ENCODE measurements around the gene KCTD5.
A peak's percentile ranks its signal among the peaks of the same experiment; 100 is the strongest.

KCTD5 gene

DNA sequence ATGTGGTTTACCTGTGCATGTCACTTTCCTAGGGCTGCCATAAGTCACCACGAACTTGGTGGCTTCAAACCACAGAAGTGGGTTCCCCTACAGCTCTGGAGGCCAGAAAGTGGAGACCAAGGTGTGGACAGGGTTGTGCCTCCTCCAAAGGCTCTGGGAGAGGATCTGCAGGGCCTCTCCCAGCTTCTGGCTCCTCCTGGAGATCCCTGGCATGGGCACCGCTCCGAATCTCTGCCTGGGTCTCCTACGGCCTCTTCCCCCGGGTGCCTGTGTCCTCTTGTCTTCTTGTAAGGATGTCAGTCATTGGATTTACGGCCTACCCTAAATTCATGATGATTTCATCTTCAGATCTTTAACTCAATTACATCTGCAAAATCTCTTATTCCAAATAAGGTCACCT, 67.6 kb downstream of the KCTD5 start:
- Histone ChIP-seq H3K27me3 (replicated peaks) (no peaks in the 10 kb centered on the region), H3K27ac (no peak overlapping the region), H3K4me3 (ENCODE audit: low read depth, low read length) (no peak overlapping the region), H3K36me3 (replicated peaks) (no peaks in the 10 kb centered on the region)
- TF ChIP-seq, protein P1, sequence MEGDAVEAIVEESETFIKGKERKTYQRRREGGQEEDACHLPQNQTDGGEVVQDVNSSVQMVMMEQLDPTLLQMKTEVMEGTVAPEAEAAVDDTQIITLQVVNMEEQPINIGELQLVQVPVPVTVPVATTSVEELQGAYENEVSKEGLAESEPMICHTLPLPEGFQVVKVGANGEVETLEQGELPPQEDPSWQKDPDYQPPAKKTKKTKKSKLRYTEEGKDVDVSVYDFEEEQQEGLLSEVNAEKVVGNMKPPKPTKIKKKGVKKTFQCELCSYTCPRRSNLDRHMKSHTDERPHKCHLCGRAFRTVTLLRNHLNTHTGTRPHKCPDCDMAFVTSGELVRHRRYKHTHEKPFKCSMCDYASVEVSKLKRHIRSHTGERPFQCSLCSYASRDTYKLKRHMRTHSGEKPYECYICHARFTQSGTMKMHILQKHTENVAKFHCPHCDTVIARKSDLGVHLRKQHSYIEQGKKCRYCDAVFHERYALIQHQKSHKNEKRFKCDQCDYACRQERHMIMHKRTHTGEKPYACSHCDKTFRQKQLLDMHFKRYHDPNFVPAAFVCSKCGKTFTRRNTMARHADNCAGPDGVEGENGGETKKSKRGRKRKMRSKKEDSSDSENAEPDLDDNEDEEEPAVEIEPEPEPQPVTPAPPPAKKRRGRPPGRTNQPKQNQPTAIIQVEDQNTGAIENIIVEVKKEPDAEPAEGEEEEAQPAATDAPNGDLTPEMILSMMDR (IDR thresholded peaks at IDR 0.05; ENCODE audit: low read depth, low read length, missing control alignments) = no peak
- DNase-seq = no peak
- in situ Hi-C loops (cut with HindIII; ENCODE audit: low pct_ligation_motif_present, low sequenced_read_pairs) = no loop called here

DNA sequence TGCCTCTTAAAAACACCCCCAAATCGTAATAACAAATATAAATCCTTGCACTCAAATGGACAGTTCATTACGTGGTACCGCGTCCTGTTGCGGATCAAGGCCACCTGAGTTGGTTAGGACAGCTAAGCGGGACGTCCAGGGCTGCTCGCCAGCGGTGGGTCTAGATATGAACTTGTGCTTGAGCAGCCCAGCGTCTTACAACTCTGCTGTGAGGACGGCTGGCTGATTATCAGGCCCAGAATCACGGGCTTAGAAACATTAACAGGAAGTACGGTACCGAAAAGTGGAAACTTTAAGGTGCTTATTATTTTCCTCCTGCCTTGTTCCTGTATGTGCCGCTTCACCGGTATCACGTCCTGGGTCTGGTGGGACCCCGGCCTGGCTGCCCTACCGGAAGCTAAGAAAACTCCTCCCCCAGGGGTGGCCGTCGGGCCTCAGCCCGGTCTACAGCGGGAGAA, 69.3 kb downstream of the KCTD5 start:
- peak overlapping the region; percentile 86 for H3K4me3 ChIP-seq (ENCODE audit: low read depth, low read length)
- H3K27ac ChIP-seq = peak overlapping the region; percentile 99
- in situ Hi-C loops (cut with HindIII; ENCODE audit: low pct_ligation_motif_present, low sequenced_read_pairs) = no loop called here
- no peaks in the 10 kb centered on the region for H3K27me3 ChIP-seq (replicated peaks)
- peaks cover 4% of the 10 kb centered on the region for H3K36me3 ChIP-seq (replicated peaks)
- no peak for DNase-seq
- TF ChIP-seq, protein P1 (IDR thresholded peaks at IDR 0.05; ENCODE audit: low read depth, low read length, missing control alignments) = no peak

DNA sequence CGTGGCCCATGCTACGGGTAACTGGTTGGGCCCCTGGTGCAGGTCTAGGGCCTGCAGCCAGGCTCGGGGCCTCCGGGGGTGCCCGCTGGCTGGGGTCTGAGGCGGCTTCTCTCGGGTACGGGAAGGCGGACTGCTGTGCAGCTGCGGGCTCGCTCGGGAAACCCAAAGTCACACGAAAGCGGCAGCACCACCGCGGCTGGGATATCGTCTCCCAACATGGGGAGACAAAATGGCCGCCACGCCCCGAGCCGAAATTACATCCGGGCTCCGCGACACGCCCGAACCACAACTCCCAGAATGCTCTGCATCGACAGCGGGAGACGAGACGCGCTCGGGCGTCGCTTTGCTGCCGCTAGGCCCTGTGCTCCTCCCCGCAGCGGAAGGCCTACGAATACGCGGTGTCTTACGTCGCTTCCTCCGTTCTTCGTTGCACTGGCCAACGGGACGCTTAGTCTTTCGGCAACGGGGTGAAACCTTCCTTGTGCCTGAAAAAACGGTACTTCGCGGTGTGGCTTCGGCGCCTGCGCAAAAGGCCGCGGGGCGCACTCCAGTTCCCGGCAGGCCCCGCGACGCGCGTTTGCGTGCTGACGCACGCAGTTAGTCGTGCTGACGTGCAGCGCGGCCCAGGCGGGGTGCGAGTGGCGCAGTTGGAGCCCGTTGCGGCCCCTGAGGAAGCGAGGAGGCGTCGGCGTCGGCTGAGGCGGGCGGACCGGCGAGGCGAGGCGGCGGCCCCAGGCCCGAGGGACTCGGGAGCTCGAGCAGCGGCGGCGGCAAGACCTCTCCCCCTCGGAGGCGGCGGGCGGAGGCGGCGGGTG, 69.9 kb downstream of the KCTD5 start, which contains the start of gene SRRM2:
Gene SRRM2, plus strand, starts transcription at position 604 of the 815 bp plus-strand sequence. CDS start 3,727 bp downstream, outside the sequence.
- Histone ChIP-seq H3K4me3 (ENCODE audit: low read depth, low read length) (peak within 1 kb of the TSS; percentile 86), H3K36me3 (replicated peaks) (peaks cover 9% of the 10 kb centered on the region), H3K27me3 (replicated peaks) (no peaks in the 10 kb centered on the region), H3K27ac (peak within 1 kb of the TSS; percentile 99)
- in situ Hi-C loops (cut with HindIII; ENCODE audit: low pct_ligation_motif_present, low sequenced_read_pairs) = no loop called here
- TF ChIP-seq, protein P1 (IDR thresholded peaks at IDR 0.05; ENCODE audit: low read depth, low read length, missing control alignments) = no peak
- peak; percentile 92 for DNase-seq

DNA sequence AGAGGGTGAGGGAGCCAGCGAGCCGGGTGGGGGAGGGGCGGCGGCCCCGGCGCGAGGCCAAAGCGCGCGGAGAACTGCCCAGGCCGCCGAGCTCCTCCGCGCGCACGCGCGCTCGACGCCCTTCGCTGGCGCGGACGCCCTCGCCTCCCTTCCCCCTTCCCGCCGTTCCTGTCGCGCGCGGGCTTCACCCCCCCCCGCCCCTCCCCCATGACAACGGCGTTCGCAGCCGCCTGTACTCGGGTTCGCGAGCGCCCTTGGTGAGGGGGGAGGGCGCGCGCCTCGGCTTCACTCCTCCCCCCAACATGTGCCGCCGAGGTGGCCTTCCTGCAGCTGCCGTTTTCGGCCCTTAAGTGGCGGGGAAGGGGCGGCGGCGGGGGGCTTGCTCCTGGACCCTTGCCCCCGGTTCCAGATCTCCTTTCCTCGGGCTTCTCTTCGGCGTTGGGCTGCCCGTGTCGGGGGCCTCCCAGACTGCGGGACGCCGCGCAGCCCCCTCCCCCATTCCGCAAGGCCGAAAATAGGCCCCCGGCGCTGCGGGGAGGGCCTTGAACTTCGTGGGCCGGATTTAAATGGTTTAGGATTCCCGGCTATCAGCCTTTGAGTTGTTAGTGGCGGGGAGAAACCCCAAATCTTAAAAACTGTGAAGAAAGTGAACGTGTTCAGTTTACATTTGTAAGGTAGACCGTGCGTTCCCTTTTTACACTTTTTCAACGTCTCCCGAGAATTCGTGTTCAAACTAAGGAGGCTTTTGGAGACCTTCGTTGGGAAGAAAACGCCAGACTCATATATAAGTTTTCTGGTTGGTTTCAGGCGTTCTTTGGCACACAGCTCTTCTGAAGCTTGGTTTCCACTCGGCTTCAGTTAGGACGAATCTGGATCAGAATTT, 70.8 kb downstream of the KCTD5 start:
- in situ Hi-C loops (cut with HindIII; ENCODE audit: low pct_ligation_motif_present, low sequenced_read_pairs) = no loop called here
- H3K27ac ChIP-seq = peak overlapping the region; percentile 99
- TF ChIP-seq, protein P1 (IDR thresholded peaks at IDR 0.05; ENCODE audit: low read depth, low read length, missing control alignments) = no peak
- peak; percentile 41 for DNase-seq
- H3K36me3 ChIP-seq (replicated peaks) = peaks cover 18% of the 10 kb centered on the region
- peak overlapping the region; percentile 86 for H3K4me3 ChIP-seq (ENCODE audit: low read depth, low read length)
- no peaks in the 10 kb centered on the region for H3K27me3 ChIP-seq (replicated peaks)

DNA sequence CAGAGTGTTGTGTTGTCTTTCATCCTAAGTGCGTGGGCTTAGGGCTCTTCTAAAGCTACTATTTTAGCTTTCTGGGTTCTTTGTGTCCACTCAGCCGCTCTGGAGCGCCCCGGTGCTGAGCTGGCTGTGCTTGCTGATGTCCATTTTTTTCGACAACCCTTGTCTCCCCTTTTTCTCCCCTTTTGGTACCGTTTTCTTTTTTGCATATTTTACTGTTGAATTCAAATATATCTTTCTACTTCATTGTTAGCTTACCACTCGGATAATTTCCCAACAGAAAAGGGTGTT, 71.4 kb downstream of the KCTD5 start:
- DNase-seq = no peak
- Histone ChIP-seq H3K36me3 (replicated peaks) (peaks cover 23% of the 10 kb centered on the region), H3K27ac (peak overlapping the region; percentile 99), H3K4me3 (ENCODE audit: low read depth, low read length) (peak overlapping the region; percentile 86), H3K27me3 (replicated peaks) (no peaks in the 10 kb centered on the region)
- TF ChIP-seq, protein P1 (IDR thresholded peaks at IDR 0.05; ENCODE audit: low read depth, low read length, missing control alignments) = no peak
- in situ Hi-C loops (cut with HindIII; ENCODE audit: low pct_ligation_motif_present, low sequenced_read_pairs) = no loop called here
